Activated naive CD4-positive, alpha-beta T cell treated with anti-CD3 and anti-CD28 coated beads, Interleukin-2, amount 10 ng/mL, durations not matched to agents 7 days and 5 days (primary cell): ENCODE measurements around the gene TNFRSF19.

Experiments used
- CTCF ChIA-PET: fragments of 350-600 bp; sonication (Branson Sonifier 250); formaldehyde crosslinking; loops from one replicate; lab custom pipeline; 2021; ENCODE audit warnings: antibody characterized with exemption; lab: Charles Lee
- DNase-seq: peaks from one replicate; pipeline ENCODE4 v3.0.0-alpha.2; 2020
- H3K27ac Mint-ChIP-seq: one replicate; pipeline ENCODE4 v1.8.0; 2021; ENCODE audit warnings: mild to moderate bottlenecking, moderate library complexity, mixed read lengths
- H3K27me3 Mint-ChIP-seq: one replicate; pipeline ENCODE4 v1.8.0; 2021; ENCODE audit warnings: mild to moderate bottlenecking, mixed read lengths
- H3K36me3 Mint-ChIP-seq: one replicate; pipeline ENCODE4 v1.8.0; 2021; ENCODE audit warnings: mixed read lengths
- H3K4me1 Mint-ChIP-seq: one replicate; pipeline ENCODE4 v1.8.0; 2021; ENCODE audit warnings: mixed read lengths
- H3K4me3 Mint-ChIP-seq: one replicate; pipeline ENCODE4 v1.8.0; 2021; ENCODE audit warnings: mild to moderate bottlenecking, moderate library complexity, mixed read lengths
- H3K9me3 Mint-ChIP-seq: one replicate; pipeline ENCODE4 v1.8.0; 2021; ENCODE audit warnings: mixed read lengths

Gene TNFRSF19

GRCh38 chr13:23654111-23655110 is 84.2 kb downstream of the TNFRSF19 start:
- no peak for DNase-seq
- Mint-ChIP-seq H3K36me3 (no peaks in the 10 kb centered on the region), H3K4me3 (no peak overlapping the region), H3K4me1 (peaks cover 2% of the 10 kb centered on the region), H3K27me3 (peaks cover 16% of the 10 kb centered on the region), H3K9me3 (no peaks in the 10 kb centered on the region), H3K27ac (no peak overlapping the region)
- CTCF ChIA-PET, result no interaction called here

- Mint-ChIP-seq H3K27ac (no peak overlapping the region), H3K4me1 (peaks cover 2% of the 10 kb centered on the region), H3K4me3 (no peak overlapping the region), H3K27me3 (peaks cover 16% of the 10 kb centered on the region), H3K9me3 (no peaks in the 10 kb centered on the region), H3K36me3 (no peaks in the 10 kb centered on the region)
- CTCF ChIA-PET, result no interaction called here
- DNase-seq, result no peak
Measured at GRCh38 chr13:23655321-23655720, 85.1 kb downstream of the TNFRSF19 start.

- peaks cover 16% of the 10 kb centered on the region for H3K27me3 Mint-ChIP-seq
- no peak for DNase-seq
- no peaks in the 10 kb centered on the region for H3K36me3 Mint-ChIP-seq
- CTCF ChIA-PET, result no interaction called here
- H3K4me3 Mint-ChIP-seq, result no peak overlapping the region
- H3K9me3 Mint-ChIP-seq, result no peaks in the 10 kb centered on the region
- no peak overlapping the region for H3K27ac Mint-ChIP-seq
- H3K4me1 Mint-ChIP-seq, result peaks cover 2% of the 10 kb centered on the region
Measured at GRCh38 chr13:23656637-23657371, 86.6 kb downstream of the TNFRSF19 start.

GRCh38 chr13:23658929-23659541 is 88.8 kb downstream of the TNFRSF19 start:
- DNase-seq, result no peak
- H3K9me3 Mint-ChIP-seq, result no peaks in the 10 kb centered on the region
- no peaks in the 10 kb centered on the region for H3K36me3 Mint-ChIP-seq
- H3K4me1 Mint-ChIP-seq, result no peaks in the 10 kb centered on the region
- no peak overlapping the region for H3K27ac Mint-ChIP-seq
- H3K27me3 Mint-ChIP-seq, result peaks cover 15% of the 10 kb centered on the region
- no peak overlapping the region for H3K4me3 Mint-ChIP-seq
- CTCF ChIA-PET, result no interaction called here

- CTCF ChIA-PET, result no interaction called here
- no peaks in the 10 kb centered on the region for H3K9me3 Mint-ChIP-seq
- H3K27ac Mint-ChIP-seq, result no peak overlapping the region
- no peaks in the 10 kb centered on the region for H3K4me1 Mint-ChIP-seq
- H3K27me3 Mint-ChIP-seq, result peaks cover 11% of the 10 kb centered on the region
- H3K36me3 Mint-ChIP-seq, result no peaks in the 10 kb centered on the region
- no peak for DNase-seq
- no peak overlapping the region for H3K4me3 Mint-ChIP-seq
Measured at GRCh38 chr13:23660249-23660648, 90.0 kb downstream of the TNFRSF19 start.

GRCh38 chr13:23666582-23666981 is 96.4 kb downstream of the TNFRSF19 start:
- CTCF ChIA-PET, result interaction anchor here (0.9 kb wide), 1 partner anchor 200 kb away, joined by 5 read pairs; no protein-coding TSS in a partner anchor
- Mint-ChIP-seq H3K9me3 (no peaks in the 10 kb centered on the region), H3K27ac (no peak overlapping the region), H3K4me1 (no peaks in the 10 kb centered on the region), H3K4me3 (no peak overlapping the region), H3K27me3 (peaks cover 20% of the 10 kb centered on the region), H3K36me3 (no peaks in the 10 kb centered on the region)
- no peak for DNase-seq

- no peaks in the 10 kb centered on the region for H3K9me3 Mint-ChIP-seq
- H3K27ac Mint-ChIP-seq, result no peak overlapping the region
- no peak for DNase-seq
- CTCF ChIA-PET, result interaction anchor here (1.2 kb wide), 1 partner anchor 30 kb away, joined by 3 read pairs; no protein-coding TSS in a partner anchor
- H3K4me3 Mint-ChIP-seq, result no peak overlapping the region
- H3K4me1 Mint-ChIP-seq, result no peaks in the 10 kb centered on the region
- peaks cover 16% of the 10 kb centered on the region for H3K27me3 Mint-ChIP-seq
- no peaks in the 10 kb centered on the region for H3K36me3 Mint-ChIP-seq
Measured at GRCh38 chr13:23667750-23668149, 97.5 kb downstream of the TNFRSF19 start.

- no peak overlapping the region for H3K4me3 Mint-ChIP-seq
Measured at GRCh38 chr13:23668562-23668961, 98.3 kb downstream of the TNFRSF19 start.

GRCh38 chr13:23670793-23671192 is 100.6 kb downstream of the TNFRSF19 start:
- Mint-ChIP-seq H3K27ac (no peak overlapping the region), H3K36me3 (no peaks in the 10 kb centered on the region), H3K4me1 (no peaks in the 10 kb centered on the region), H3K9me3 (no peaks in the 10 kb centered on the region), H3K27me3 (peaks cover 18% of the 10 kb centered on the region), H3K4me3 (no peak overlapping the region)
- no peak for DNase-seq
- CTCF ChIA-PET, result no interaction called here

More at GRCh38 chr13:23668562-23668961, 98.3 kb downstream of the TNFRSF19 start:
- Mint-ChIP-seq H3K36me3 (no peaks in the 10 kb centered on the region), H3K27me3 (peaks cover 13% of the 10 kb centered on the region), H3K27ac (no peak overlapping the region), H3K4me1 (no peaks in the 10 kb centered on the region), H3K9me3 (no peaks in the 10 kb centered on the region)
- DNase-seq, result no peak
- CTCF ChIA-PET, result interaction anchor here (1.2 kb wide), 1 partner anchor 90 kb away, joined by 3 read pairs; no protein-coding TSS in a partner anchor

GRCh38 chr13:23671377-23671776 is 101.2 kb downstream of the TNFRSF19 start:
- Mint-ChIP-seq H3K27ac (no peak overlapping the region), H3K27me3 (peaks cover 22% of the 10 kb centered on the region), H3K4me1 (no peaks in the 10 kb centered on the region), H3K4me3 (no peak overlapping the region), H3K36me3 (no peaks in the 10 kb centered on the region), H3K9me3 (no peaks in the 10 kb centered on the region)
- DNase-seq, result no peak
- CTCF ChIA-PET, result no interaction called here

- CTCF ChIA-PET, result no interaction called here
- Mint-ChIP-seq H3K36me3 (no peaks in the 10 kb centered on the region), H3K27me3 (peaks cover 27% of the 10 kb centered on the region), H3K4me3 (no peak overlapping the region), H3K9me3 (no peaks in the 10 kb centered on the region), H3K27ac (no peak overlapping the region), H3K4me1 (no peaks in the 10 kb centered on the region)
- no peak for DNase-seq
Measured at GRCh38 chr13:23671897-23672296, 101.7 kb downstream of the TNFRSF19 start.

GRCh38 chr13:23672616-23673015 is 102.4 kb downstream of the TNFRSF19 start:
- H3K9me3 Mint-ChIP-seq, result no peaks in the 10 kb centered on the region
- H3K36me3 Mint-ChIP-seq, result no peaks in the 10 kb centered on the region
- H3K27ac Mint-ChIP-seq, result no peak overlapping the region
- DNase-seq, result no peak
- CTCF ChIA-PET, result no interaction called here
- H3K27me3 Mint-ChIP-seq, result peaks cover 30% of the 10 kb centered on the region
- no peak overlapping the region for H3K4me3 Mint-ChIP-seq
- no peaks in the 10 kb centered on the region for H3K4me1 Mint-ChIP-seq

GRCh38 chr13:23673354-23673753 is 103.1 kb downstream of the TNFRSF19 start:
- no peak for DNase-seq
- Mint-ChIP-seq H3K4me1 (no peaks in the 10 kb centered on the region), H3K4me3 (no peak overlapping the region), H3K9me3 (no peaks in the 10 kb centered on the region), H3K27me3 (peaks cover 30% of the 10 kb centered on the region), H3K27ac (no peak overlapping the region), H3K36me3 (no peaks in the 10 kb centered on the region)
- CTCF ChIA-PET, result interaction anchor here (0.6 kb wide), 1 partner anchor 453 kb away, joined by 3 read pairs; no protein-coding TSS in a partner anchor
